HG02571 (cell line): ENCODE results near the gene HLA-F.

Source experiments
- ATAC-seq: cut with Tn5 transposase; IDR thresholded peaks from one replicate; pipeline ENCODE4 v1.9.1; 2021; ENCODE audit warnings: mild to moderate bottlenecking, moderate library complexity; ENCODE audit not compliant: unreplicated experiment

Gene HLA-F

DNA sequence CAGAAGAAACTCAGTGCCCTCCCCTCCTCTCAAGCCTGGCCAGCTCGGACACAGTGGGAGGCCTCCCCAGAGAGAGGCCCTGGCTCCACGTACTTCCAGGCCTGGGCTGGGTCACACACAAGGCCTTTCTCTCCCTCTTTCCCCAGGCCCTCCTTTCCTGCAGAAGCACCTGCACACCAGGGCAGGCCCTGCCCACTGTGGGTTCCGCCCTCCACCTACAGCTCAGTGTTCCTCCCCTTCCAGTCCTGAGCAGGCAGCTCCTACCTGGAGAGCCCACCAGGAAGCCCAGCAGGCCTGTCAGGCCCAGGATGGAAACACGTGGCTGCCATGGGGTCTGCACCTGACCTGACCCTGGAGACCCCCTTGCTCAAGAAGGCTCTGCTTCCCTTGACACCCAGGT, 18.9 kb downstream of the HLA-F start:
- ATAC-seq: no peak

DNA sequence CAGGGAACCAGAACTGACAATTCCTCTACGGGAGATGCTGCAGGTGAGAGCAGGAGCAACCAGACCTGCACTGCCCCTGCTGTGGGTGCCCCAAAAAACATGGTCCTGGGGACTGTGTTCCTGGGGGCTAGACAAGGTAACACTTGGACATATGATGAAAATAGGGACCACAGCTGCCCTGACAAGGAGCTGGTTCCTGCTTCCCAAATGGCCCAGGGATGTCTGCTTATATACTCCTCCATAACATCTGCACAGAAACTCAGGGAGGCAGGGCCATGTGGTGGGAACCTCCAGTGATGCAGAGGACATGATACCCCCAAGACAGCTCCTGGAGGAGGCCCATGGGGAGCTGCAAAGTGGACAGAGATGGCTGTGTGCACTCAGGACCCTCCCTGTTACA, 19.8 kb downstream of the HLA-F start:
- ATAC-seq: no peak

GRCh38 chr6:29743568-29743967, 20.3 kb downstream of the HLA-F start:
- ATAC-seq: no peak

DNA sequence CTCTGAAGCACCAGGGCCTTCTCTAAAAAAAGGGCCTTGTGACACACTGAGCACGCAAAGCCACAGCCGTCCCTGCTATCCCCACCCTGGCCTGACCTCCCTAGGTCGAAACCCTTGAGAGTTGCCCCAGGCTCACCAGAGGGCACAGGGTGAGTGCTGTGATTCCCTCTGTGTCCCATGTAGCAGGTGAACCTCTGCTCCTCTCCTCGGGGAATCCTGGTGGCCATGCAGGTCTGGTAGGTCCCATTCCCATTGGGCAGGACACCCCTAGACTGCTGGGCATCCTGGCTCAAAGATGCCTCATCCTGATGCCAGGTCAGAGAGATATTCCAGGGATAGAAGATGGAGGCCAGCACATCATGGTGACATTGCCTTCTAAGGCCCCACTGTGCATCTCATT, 20.9 kb downstream of the HLA-F start:
- no peak for ATAC-seq

DNA sequence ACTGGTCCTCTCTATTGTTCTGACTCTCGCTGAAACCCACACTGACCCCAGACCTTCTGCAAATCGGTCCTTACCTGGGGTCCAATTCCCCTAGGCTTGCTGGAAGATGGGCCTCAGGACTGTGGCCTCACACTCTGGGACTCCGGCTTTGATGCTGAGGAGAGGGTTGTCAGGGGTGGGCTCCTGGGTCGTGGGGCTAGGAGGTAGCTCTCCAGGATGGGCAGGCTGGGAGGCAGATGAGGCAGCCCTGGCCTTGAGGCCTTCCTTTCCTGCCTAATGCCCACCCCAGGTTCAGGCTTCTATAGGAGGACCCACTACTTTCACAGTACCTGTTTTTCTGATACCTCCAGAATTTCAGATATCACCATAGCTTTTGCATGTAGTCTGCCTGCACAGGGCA, 21.4 kb downstream of the HLA-F start:
- no peak for ATAC-seq

DNA sequence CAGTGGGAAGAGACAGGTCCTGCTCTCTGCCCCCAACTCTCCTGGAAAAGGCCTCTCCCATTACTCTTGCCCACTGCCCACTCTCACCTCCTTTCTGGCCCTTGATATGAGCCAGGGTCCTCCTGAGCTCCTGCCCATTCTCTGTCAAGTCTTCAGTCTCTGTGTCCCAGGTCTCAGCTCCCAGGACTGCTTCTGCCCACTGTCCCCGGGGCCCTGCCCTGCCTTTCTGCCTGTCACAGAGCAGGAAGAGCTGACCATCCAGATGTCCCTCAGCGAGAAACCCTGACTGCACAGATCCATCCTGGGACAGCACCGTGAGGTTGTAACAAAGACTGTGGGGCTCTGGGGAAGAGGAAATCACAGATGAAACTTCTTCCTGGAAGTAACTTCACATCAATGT, 22.2 kb downstream of the HLA-F start:
- ATAC-seq: no peak

GRCh38 chr6:29745855-29746449, 22.7 kb downstream of the HLA-F start:
- no peak for ATAC-seq

GRCh38 chr6:29746846-29747687, 23.8 kb downstream of the HLA-F start:
- ATAC-seq: no peak

DNA sequence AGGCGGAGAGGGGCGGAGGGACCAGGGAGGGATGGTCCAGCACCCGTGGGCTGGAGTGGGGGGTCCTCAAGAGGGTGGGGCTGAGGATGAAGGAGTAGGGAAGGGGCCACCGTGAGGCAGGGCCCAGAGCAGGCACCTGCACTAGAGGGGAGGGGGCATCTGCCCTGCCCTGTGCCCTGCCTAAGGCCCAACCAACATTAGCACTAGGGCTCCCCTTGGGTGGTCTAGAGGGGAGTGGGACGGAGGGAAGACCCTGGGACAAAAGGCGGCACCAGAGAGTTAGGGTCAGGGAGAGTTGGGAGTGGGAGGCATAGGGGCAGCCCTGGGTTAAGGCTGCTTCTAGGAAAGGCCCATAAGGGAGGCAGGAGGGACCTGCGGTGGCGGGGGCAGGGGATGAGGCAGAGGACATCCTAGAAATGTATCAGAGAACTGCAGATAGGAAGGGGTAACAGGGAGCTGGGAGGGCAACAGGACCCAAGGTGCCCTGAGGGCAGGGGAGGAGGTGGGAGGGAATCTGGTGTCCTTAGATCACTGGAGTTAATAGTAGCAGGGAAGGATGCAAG, 24.5 kb downstream of the HLA-F start:
- ATAC-seq: no peak

DNA sequence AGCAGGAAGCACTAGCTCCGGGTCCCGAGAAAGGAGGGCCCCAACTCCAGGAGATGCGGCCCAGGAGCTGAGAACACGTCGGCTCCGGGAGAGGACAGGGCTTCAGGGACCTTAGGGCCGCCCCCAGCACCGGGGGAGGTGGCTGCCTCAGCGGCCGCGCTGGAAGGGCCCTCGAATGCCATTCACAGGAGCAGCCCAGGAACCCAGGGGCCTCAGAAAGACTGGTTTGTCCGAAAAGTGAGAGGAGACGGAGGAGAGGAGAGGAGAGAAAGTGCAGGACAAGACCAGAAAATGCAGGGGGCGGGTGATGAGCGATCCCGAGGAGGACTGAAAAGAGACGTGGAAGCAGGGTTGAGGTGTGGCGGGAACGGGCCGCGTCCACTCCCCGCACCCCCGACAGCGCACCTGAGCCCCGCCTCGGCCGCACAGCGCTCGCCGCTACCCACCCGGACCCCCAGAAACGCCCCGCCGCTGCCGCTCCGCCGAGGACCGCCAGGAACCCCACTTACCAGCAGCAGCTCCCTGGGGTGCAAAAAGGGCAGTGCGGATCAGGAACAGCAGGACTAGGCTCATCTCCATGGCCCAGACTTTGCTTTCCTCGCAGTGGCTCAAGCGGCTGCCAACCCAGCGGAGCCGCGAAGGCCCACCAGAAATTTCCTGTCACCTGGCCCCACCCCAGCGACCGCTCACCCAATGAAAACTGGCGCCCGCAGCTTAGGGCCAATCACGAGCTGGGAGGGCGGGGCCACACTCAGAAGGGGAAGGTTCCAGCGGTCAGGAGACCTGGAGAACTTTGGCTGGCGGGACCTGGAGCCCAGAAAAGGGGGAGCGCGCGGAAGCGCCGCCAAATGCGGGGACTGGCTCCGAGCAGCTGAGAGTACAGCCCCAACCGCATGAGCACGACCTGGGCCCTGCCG, 25.4 kb downstream of the HLA-F start:
- ATAC-seq: peak; percentile 83

DNA sequence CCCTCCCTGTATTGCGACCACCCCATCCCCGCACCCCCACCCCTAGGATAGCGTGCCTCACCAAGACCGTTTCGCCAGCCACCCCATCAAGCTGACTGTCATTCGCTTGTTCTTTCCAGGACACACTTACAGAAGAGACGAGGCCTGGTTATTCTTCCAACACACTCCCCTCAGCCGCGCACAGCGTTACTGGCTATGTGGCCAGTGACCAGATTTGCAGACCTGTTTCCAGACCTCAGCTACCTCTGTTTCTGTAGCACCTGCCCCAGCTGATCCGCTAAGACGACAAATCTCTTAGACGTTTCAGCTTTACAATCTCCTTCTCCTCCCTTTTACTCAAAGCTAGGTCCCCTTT, 26.1 kb downstream of the HLA-F start:
- peak; percentile 3 for ATAC-seq

GRCh38 chr6:29749668-29750067, 26.4 kb downstream of the HLA-F start:
- no peak for ATAC-seq

GRCh38 chr6:29750709-29751108, 27.5 kb downstream of the HLA-F start:
- no peak for ATAC-seq

GRCh38 chr6:29751480-29751879, 28.2 kb downstream of the HLA-F start:
- ATAC-seq: no peak

DNA sequence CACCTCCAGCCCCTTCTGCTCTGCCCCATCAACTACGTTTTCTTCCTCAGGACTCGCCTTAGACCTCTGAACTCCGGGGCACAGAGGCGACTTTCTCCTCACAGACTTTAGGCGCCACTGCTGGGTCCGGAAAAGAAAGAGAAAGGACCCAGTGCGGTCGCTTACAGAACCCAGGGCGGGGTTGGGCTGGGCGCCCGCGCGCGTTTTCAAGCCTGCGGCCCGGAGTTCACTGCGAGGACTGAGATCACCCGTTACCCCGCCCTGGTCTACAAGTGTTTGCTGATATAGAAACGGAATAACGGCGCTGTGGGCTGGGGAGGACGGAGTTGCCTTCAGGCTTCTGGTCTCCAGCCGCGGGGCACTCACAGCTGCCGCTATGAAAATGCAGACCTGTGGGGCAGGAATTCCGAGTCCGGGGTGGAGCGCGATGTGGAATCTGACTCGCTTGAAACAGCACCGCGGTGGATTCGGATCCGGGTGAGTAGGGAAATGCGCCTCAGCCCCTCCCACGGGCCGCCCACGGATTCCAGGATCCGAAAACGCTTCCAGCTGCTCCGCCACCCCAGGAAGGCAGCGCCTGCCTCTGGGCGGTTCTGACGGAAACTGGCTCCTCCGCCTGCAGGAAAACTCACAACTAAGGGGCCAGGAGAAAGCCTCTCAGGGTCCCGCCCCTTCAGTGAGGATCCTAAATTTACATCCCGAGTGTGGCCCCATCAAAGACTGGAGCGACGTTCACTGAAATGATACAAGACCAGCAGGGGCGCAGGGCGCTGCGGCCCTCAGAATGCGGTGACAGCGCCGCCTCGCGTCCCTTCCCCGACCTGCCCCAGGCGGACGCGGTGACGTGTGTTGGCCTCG, 29.4 kb downstream of the HLA-F start:
- ATAC-seq: peak; percentile 60

GRCh38 chr6:29753309-29753644, 30.0 kb downstream of the HLA-F start:
- no peak for ATAC-seq

DNA sequence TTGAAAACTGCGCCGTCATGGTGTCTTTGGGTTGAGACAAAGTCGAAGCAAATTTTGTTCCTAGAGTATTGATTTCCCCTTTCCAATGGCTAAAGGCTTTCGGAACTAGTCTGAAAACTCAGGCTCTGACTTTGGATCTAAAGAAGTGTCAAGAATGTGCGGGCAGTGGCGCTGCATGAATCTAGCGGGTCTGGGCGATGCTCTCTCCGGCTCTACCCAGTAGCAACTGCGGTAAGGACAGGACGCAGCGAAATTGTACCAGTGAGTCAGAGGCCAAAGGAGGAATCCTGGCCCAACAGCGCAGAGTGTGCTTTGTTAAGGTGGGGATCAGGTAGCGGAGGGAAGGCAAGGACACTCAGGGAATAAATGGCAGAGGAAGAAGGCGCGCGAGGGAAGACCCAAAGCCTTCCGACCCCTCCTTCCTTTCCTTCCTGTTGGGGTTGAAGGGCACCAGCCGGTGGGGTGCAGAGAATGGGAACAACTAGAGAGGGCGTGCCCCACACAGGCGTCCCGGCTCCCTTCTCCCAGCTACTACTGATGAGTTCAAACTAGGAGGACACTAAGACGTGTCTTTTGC, 32.1 kb downstream of the HLA-F start:
- no peak for ATAC-seq

GRCh38 chr6:29757282-29757681, 34.0 kb downstream of the HLA-F start:
- no peak for ATAC-seq

GRCh38 chr6:29757701-29758293, 34.6 kb downstream of the HLA-F start:
- no peak for ATAC-seq

DNA sequence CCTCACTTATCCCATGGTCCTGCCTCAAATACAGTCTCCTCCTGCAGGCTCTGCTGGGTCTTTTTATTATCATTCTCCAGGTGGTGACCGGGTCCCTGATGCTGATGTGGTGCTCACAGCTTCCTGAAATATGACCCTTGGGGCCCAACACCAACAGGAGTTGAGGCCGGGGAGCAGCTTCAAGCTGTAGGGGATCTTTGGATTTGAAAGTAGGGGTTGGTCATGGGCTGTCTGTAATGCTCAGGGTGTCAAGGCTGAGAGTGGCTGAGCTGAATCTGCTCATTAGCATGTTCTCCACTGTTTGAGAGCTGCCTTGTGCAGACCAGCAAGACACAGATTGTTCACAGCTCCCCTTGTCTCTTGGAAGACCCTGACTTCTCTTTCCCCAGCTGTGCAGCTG, 35.5 kb downstream of the HLA-F start:
- ATAC-seq: no peak
